Epidermal melanocyte (primary cell): ENCODE results near the gene LILRB5.
"Not testable (repeated sequence)": the region's sequence is repeated elsewhere in the genome, so short reads cannot be mapped to it uniquely, and the experiment has no call there.

Source experiments
- DNase-seq: peaks from one replicate; pipeline ENCODE4 v3.0.0; 2011; ENCODE audit warnings: low spot score; ENCODE audit not compliant: insufficient read length

LILRB5 gene

DNA sequence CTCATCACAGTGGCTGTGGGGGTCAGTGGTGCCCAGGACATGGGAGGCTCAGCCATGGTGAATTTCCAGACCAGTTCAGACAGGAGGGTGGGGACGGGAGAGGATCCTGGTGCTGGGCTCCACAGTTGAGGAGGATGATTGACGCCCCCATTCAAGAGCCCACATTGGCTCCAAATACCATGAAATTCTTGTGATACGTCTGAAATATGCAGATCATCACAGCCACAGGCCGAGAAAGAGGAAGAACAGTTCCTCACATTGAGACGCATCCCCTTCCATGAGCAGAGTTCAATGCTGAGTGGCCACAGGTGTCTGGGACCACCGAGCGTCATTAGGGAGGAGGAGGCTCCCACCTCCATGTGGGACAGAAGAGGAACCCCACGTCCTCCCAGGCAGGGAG is 13.3 kb downstream of the LILRB5 start:
- not testable (repeated sequence) for DNase-seq

DNA sequence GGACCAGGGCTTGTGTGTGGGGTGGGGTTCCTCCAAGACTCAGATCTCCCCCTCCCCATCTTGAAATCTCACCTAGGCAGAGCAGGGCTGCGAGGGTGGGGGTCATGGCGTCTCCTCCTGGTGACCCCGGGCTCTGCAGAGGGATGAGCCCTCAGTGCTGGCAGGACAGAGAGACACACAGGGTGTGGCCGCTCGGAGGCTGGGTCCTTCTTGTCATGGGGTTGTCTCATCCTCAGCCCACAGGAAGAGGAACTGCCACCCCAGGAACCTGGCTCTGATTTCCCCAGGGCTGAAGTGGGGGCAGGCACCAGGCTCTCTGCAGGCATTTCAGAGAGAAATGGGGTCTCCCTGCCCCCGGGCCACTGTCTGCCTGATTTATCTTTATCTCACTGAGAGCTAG is 14.4 kb downstream of the LILRB5 start, which contains the start of gene LILRA6:
Gene LILRA6 (minus strand): TSS at position 145 of the 400 bp plus-strand sequence.
- not testable (repeated sequence) for DNase-seq

DNA sequence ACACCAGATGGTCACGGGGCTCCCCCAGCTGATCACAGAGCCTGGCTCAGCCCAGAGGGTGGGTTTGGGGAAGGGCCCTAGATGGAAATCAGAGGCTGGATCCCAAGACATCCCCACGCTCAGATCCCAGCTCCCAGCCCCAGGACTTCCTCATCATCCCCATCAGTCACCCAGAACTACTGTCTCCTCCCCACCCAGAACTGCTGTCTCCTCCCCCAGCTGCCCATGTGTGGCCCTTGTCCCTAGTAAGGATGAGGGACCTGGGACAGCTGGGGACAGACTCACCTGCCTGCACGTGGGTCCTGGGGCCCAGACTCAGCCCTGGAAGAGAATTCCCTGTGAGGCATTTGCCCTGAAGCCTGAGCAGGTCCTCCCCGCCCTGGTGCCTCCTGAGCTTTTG is 14.8 kb downstream of the LILRB5 start:
- DNase-seq, result not testable (repeated sequence)

DNA sequence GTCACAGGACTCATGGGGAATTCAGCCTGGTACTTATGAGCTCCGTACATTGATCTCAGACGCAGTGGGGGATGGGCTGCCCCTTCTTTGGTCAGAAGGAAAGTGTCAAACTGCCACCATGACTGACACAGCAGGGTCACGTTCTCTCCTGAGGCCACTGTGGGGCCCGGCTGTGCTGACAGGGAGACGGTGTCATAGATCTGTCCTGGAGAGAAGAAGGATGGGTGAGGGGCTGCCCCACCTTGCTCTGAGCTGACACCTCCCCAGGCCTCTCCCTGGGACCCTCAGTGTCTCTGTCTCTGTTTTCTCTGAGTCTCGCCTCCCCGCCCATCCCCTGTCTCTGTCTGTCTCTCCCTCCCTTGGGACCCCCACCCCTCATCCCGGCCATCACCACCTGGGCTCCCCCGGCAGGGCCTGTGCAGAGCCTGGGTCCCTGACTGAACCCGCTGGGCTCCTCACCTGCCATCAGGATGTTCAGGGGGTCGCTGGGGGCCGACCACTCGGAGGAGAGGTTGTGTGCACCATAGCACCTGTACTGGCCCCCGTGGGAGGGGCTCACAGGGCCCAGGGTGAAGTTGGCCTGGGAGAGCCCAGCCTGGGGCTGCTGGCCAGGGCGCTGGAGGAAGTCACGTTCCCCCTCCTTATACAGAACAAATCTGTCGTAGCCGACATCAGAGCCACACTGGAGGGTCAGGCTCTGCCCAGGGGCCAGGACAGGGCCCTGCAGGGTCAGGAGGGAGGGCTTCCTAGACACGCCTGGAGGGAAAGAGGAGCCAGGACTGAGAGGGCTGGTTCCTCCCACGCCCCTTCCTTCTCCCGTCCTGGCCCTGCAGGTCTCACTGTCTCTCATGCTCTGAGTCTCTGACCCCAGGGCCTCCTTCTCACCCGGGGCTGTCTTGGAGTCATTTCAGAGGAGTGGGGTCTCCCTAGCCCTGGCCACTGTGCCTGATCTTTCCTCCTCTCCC is 16.4 kb downstream of the LILRB5 start:
- not testable (repeated sequence) for DNase-seq

DNA sequence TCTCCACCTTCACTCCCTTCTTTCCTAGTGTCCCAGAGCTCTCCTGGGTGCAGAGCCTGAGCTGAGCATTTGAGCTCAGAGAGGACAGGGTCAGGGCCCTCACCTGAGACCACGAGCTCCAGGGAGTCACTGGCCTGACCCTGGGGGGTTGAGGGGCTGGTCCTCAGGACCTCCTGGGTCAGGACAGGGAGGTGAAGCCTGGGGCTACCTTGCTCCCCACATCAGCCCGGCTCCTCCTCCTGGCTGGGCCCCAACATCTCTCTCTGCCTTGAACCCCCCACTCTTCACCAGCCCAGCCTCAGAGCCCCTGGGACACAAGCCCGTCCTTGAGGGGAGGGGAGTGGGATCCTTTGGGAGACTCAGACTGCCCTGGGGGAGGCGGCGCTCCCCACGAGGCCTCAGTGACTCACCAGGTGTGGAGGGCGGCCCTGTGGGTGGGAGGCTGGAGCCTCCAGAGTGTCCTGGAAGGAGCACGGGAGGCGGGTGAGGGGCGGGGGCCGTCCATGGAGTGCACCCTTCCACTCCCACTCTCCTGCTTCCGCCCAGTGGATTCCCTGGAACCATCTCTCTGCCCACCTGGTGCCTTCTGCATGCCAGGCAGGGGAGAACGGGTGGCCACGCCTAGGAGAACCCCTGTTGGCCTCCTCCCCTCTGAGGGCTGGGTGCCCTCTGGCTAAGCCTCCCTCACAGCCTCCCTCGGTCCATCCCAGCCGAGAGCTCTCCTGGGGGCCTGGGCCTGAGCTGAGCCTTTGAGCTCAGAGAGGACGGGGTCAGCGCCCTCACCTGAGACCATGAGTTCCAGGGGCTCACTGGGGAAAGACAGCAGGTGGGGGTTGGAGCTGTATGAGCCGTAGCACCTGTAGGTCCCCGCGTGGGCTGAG is 17.3 kb downstream of the LILRB5 start:
- not testable (repeated sequence) for DNase-seq

DNA sequence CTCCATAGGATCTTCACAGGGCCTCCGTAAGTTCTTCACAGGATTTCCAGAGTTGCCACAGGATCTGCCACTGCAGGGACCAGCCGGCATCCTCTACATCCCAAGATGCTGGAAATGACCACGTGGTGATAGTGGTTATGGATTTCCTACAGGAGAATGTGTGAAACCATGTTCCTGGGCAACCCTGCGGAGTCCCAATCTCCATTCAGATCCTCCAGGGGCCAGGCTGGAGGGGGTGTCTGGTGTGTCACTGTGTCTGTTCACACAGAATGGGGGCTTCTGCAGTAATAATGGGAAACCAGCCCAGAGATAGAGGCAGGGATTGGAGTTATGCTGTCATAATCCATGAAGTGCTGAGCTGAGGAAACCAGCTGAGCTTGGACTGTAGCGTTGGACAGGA is 23.1 kb downstream of the LILRB5 start:
- DNase-seq, result no peak

DNA sequence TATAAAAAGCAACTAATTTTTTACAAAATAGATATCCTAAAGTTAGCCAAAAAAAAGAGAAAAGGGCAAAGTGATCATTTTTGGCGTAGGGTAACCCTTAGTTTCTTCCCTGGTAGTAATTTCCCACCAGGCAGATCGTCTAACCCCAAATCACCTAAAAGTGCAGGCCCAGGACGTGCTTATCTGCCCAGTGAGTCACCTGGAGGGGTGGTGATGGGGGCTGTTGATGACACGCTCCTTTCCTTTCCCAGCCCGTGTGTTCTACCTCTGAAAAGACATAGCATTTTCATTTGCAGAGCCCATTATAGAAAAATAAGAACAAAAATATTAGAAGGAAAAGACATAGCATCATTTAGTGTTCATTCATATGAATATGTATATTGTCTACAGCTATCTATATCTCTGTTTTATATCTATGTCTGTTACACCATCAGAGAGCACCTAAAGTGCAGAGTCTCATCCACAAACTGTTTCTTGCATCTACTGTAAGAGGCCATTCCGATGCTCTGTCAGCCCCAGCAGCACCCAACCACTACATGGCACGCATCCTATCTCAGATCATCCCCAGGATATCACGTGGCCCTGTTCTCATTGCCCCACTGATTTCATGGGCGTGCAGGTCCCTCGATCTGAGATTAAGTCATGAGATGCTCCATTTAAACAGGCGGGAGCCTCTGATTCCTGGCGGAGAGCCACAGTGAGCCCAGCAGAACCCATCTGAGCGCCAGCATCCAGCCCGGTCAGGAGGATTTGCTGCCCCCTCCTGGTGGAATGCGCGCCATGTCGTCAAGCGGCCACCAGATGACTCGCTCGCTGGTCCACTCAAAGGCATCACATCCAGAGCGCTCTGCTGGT is 25.8 kb downstream of the LILRB5 start:
- DNase-seq, result no peak

DNA sequence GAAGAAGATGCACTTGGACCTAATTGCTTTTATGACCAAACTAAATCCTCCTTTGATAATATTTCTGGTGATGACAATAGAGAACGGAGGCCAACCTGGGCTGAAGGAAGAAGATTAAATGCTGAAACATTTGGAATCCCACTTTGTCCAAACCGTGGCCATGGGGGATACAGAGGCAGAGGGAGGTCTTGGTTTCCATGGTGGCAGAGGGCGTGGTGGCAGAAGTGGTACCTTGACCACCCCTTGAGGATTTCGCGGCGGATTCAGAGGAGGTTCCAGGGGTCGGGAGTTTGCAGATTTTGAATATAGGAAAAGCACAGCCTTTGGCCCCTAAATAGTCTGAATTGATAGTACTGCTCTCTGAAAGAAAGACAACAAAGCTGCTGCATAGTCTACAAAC is 27.0 kb downstream of the LILRB5 start:
- DNase-seq, result no peak

DNA sequence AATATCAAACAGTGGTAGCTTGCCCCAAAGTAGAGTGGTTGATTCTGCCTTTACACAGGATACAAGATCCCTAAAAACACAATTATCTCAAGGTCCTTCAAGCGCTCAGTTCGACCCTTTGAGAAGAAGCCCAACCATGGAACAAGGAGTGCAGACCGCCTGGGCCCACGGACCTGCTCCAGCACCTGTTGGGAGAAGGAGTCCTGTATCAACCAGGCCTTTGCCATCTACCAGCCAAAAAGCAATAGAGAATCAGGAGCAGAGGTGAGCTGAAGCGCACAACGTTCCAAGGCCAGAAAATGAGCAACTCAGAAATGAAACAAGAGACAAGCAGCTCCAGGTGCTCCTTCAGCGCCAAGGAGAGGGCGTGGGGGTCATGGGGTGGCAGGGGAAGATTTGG is 27.9 kb downstream of the LILRB5 start:
- no peak for DNase-seq

DNA sequence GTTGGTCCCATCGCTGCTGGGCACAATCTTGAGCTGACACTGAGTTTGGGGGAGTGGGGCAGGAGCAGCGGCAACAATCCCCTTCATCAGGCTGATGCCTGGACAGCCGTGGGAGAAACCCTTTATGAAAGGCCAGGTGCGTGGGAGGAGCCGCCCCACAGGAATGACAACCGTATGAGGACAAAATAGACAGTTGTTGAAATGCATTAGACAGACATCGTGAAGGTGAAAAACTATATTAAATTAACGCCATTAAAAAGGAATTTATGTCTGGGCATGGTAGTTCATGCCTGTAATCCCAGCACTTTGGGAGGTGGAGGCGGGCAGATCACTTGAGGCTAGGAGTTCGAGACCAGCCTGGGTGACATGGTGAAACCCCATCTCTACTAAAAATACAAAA is 32.5 kb downstream of the LILRB5 start:
- not testable (repeated sequence) for DNase-seq

DNA sequence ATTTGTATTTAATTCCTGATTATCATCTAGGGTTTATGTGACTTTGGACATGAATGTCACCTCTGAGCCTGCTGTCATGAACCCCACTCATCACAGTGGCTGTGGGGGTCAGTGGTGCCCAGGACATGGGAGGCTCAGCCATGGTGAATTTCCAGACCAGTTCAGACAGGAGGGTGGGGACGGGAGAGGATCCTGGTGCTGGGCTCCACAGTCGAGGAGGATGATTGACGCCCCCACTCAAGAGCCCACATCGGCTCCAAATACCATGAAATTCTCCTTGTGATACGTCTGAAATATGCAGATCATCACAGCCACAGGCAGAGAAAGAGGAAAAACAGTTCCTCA is 33.2 kb downstream of the LILRB5 start:
- not testable (repeated sequence) for DNase-seq

DNA sequence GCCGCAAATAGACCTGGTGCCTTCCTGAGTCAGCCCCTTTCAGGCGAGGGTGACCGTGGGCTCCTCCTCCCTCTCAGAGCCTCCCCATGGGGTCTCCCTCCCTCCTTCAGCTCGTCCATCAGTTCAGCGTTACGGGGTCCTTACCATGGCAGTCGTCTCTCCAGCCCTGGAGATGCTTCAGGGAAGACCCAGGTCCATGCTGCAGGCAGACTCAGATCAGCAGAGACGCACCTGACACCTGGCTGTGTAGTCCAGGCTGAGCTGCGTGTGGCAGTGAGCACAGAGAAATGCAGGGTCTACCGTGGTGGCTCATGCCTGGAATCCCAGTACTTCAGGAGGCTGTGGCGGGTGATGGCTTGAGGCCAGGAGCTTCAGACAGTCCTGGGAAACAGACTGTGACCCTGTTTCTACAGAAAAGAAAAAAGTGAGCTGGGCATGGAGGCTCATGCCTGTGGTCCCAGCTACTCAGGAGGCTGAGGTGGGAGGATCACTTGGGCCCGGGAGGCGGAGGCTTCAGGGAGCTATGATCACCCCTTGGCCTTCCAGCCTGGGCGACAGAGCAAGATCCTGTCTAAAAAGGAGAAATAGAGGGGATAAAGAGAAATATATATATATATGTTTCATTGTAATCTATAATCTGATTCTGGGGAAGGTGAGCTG is 33.7 kb downstream of the LILRB5 start:
- not testable (repeated sequence) for DNase-seq

DNA sequence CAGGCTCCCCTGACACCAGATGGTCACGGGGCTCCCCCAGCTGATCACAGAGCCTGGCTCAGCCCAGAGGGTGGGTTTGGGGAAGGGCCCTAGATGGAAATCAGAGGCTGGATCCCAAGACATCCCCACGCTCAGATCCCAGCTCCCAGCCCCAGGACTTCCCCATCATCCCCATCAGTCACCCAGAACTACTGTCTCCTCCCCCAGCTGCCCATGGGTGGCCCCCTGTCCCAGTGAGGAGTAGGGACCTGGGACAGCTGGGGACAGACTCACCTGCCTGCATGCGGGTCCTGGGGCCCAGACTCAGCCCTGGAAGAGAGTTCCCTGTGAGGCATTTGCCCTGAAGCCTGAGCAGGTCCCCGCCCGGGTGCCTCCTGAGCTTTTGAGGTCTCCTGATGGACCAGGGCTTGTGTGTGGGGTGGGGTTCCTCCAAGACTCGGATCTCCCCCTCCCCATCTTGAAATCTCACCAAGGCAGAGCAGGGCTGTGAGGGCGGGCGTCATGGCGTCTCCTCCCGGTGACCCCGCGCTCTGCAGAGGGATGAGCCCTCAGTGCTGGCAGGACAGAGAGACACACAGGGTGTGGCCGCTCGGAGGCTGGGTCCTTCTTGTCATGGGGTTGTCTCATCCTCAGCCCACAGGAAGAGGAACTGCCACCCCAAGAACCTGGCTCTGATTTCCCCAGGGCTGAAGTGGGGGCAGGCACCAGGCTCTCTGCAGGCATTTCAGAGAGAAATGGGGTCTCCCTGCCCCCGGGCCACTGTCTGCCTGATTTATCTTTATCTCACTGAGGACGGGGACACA is 34.4 kb downstream of the LILRB5 start, which contains the start of gene LILRB3:
Gene LILRB3 (minus strand): TSS at position 534 of the 803 bp plus-strand sequence. CDS start 31 bp downstream, at position 503.
- DNase-seq, result not testable (repeated sequence)

DNA sequence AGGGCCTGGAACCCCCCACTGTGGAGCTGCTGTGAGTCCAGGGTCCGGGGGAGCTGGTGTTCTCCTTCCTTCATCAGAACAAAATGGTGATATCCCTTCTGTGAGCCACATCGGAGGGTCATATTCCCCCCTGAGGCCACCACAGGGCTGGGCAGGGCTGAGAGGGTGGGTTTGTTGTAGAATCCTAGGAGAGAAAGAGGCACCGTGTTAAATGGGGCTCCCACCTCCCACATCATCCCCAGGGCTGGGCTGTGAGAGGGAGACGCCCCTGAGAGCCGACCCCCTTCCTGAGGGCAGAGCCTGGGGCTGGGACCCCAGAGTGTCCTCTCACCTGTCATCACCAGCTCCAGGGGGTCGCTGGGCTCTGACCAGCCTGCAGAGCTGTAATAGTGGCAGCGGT is 35.1 kb downstream of the LILRB5 start:
- DNase-seq, result not testable (repeated sequence)

DNA sequence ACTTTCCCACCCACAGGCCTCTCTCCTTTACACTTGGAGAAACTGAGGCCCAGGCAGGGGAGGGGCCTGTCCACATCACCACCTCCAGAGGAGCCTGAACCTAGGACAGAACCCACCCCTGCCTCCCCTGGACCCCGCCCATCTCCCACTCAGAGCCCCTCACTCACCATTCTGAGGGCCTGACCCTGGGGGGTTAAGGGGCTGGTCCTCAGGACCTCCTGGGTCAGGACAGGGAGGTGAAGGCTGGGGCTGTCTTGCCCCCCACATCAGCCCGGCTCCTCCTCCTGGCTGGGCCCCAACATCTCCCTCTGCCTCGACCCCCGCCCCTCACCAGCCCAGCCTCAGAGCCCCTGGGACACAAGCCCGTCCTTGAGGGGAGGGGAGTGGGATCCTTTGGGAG is 37.4 kb downstream of the LILRB5 start:
- not testable (repeated sequence) for DNase-seq

DNA sequence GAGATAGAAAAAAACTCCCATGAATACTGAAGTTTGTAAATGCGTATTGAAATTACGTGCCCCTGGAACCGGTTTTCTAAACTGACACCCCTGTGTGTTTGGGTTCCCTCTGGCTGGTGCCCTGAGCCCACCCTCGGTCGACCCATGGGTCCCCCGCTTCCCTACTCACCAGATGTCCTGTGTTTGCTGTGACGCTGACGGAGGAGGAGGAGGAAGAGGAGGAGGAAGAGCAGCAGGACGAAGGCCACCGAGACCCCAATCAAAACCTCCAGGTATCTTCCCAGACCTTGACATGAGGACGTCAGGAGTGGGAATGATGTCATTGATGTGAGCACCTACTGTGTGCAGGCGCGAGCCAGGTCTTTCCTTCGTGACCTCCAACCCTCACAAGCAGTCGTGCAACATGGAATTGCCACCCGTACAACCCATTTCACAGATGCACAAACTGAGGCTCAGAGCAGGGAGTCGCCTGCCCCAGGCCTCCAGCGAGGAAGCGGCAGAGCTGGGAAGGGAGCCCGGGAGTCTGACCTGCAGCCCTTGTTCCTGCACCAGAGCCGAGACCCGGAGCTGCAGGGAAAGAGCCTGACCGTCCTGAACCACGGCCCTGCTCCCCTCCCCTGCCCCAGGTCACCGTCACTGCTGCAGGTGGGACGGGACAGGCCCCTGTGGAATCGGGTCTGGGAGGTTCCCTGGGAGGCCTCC is 38.0 kb downstream of the LILRB5 start:
- DNase-seq, result no peak

DNA sequence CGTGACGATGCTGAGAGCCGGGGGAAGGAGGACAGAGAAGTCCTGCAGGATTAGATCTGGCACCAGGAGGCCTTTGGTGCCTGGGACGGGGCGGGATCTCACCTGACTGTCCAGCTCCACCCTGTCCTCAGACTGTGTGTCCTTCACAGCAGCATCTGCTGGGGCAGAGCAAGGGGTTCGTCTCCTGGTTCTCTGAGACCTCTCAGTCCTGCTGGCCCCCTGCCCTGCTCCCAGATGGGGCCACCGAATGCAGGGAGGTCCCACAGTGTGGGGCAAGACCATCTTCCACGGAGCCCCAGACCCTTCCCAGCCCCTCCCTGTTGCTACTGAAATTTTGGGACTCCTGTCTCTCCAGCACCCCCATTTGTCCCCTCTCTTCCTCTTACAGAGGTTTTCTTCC is 38.8 kb downstream of the LILRB5 start:
- no peak for DNase-seq

DNA sequence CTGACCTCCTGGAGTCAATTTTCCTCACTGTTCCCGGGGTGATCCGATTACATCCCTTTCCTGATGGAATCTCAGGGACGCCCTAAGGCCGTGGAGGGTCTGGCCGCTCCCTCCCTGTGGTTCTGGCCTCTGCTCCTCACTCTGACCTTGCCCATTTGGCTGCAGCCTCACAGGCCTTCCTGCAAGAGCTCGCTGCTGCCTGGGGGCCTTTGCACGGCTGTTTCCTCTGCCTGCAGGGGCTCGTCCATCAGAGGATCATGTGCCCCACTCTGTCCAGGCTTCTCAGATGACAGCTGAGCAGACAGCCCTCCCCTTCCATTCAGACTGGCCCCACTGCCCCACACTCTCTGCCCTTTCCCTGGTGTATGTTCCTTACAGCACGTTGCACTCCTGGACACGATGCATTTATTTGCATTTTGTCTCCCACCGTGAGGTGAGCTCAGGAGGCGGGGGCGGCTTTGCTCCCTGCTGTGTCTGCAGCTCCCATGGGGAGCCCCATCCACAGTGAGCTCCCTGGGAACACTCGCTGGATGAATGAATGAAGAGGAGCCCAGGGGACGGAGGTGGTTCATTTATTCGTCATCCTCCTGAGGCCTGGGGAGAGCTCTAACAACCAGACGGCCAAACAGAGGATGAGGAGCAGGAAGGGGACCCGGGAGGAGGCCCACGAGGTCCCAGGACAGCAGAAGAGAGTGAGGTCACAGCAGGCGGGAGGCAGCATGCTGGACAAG is 39.4 kb downstream of the LILRB5 start:
- not testable (repeated sequence) for DNase-seq
